ENCODE results near the gene PHAX. TPM values are rescaled to one million over a fixed set of nuclear protein-coding genes. Genes with fewer than 3 reads are reported as not detected.

The PHAX gene, protein sequence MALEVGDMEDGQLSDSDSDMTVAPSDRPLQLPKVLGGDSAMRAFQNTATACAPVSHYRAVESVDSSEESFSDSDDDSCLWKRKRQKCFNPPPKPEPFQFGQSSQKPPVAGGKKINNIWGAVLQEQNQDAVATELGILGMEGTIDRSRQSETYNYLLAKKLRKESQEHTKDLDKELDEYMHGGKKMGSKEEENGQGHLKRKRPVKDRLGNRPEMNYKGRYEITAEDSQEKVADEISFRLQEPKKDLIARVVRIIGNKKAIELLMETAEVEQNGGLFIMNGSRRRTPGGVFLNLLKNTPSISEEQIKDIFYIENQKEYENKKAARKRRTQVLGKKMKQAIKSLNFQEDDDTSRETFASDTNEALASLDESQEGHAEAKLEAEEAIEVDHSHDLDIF
- total RNA-seq = 36.0 and 42.5 TPM in 2 replicates

DNA sequence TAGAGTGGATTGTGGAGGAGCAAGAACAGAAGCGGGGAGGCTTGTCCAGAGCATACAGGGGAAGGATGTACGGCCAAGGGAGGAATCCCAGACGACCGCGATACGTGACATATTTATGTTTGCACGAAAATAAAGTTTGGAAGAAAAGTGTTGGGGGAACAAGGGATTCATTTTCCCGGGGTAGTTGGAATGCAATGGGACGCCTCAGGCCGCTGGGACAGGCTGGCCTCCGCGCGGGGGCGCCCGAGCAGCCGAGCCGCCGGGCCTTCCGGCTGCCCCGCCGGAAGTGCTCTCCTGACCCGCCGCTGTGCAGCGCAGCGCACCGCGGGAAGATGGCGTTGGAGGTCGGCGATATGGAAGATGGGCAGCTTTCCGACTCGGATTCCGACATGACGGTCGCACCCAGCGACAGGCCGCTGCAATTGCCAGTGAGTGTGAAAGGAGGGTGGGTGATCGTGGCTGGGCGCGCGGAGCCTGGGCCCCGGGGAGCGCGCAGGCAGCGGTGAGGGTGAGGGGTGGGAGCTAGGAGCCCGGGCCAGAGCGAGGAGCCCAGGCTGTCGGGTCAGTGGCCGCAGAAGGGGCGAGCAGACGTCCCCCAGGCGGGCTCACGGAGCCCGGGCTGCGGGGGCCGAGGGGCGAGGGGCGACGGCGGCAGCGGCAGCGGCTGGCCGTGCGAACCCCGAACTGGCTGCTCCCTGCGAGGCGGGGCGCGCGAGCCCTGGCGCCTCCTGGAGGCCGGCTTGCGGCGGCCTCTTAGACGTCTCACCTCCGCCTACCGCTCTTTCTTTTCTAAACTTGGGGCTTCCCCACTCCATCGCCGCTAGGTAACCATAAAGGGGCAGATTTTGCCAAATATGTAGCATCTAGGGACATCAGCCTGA, at the start of gene PHAX:
TSS of gene PHAX (plus strand) at position 317 of the 881 bp plus-strand sequence. CDS start at position 333, 16 bp downstream.

DNA sequence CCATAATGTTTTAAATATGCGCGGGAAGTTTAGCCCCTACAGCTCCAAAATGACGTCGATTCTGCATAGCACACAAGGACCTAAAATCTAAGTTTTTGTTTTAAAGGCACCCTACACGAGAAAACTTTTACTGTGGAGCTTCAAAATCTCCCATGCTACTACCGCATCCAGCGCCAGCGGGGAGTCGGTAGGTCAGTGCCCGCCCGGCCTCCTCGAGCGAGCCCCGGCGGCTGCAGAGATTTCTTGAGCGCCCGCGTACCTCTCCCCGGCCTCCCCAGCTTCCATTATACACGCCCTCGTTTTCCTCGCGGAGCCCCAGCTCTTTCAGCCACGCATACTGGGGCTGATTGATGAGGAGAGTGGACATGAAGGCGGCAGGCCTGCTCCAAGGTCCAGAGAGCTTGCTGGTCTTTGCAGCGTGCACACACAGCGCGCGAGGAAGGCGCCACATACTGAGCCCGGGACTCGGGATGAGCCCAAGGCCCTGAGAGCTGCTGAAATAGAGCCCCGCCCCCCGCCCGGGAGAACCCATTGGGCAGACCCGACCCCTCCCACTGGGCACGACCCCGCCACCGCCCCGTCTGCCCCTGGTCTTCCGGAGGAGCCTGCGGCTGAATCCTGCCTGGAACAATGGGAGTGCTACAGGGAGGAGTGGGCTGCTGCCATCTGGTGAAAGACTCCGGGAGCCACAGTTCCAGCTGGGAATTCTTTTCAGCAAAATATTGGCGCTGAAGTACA, 5.8 kb upstream of the PHAX start, which contains the start of gene ALDH7A1:
TSS of gene ALDH7A1 (minus strand) at position 472 of the 738 bp plus-strand sequence. CDS start at position 451, 21 bp downstream.

Other genes starting within 250 kb of the PHAX start
- gene GRAMD2B, start 177.5 kb upstream of the PHAX start, total RNA-seq = 11.9 and 14.1 TPM in 2 replicates
- gene ALDH7A1, start 5.7 kb upstream of the PHAX start, total RNA-seq = 26.9 and 38.1 TPM in 2 replicates
- 104 and 107 TPM in 2 replicates for gene LMNB1, start 176.2 kb downstream of the PHAX start, total RNA-seq

Measured in bronchus fibroblast of lung (primary cell).